ENCODE measurements around the gene ZNF175.

Gene ZNF175

GRCh38 chr19:51570962-51571575 lies at the start of gene ZNF175:
ZNF175 (plus strand) TSS chr19:51571283; CDS start chr19:51573330, 2,047 bp downstream.
- DNase-seq (ENCODE audit: low read depth) = peak; percentile 76

DNA sequence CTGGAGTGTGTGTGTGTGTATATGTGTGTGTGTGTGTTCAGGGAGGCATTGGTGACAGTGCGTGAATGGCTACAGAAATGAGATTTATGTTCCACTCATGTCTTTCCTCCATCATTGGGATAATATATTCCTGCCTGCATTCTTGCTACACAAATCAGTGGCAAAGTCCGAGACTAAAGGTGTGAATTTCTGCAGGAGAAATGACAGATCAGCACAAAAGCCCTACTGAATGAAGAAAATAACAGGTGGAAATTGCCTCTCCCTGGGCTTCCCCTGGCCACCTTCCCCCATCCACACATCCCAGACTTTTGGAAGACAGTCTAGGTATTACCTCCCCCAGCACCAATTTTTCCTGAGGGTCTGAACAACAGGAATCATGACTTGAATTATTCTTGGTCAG lies 49.7 kb upstream of the ZNF175 start:
- DNase-seq (ENCODE audit: low read depth) = no peak

- DNase-seq (ENCODE audit: low read depth) = no peak
Measured at GRCh38 chr19:51521781-51522180, 49.3 kb upstream of the ZNF175 start.

DNA sequence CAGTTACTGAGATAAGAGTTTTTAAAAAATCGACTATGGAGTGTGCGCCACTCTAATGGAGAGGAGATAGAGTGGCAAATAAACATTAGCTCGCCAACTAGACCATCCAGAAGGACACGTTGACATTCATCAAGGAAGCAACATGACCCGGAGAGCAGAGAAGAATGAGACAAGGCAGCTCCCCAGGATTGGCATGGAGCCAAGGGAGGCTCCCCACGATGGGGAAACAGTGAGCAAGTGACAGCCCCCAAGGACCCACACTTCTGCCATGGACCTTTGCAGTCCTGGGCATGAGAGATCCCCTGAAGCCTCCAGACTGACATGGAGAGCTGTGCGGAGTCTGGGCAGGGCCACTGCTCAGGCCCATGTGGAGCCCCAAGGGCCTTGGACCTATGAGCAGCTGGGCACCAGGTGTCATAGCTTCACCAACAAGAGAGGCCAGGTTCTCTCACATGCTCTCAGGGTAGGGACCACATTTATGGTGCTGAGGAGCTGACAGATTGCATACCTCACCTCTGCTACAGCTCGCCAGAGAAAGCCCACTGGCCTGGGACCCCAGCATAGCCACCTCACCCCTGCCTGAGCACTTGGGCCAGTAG lies 46.3 kb upstream of the ZNF175 start:
- DNase-seq (ENCODE audit: low read depth) = no peak

DNA sequence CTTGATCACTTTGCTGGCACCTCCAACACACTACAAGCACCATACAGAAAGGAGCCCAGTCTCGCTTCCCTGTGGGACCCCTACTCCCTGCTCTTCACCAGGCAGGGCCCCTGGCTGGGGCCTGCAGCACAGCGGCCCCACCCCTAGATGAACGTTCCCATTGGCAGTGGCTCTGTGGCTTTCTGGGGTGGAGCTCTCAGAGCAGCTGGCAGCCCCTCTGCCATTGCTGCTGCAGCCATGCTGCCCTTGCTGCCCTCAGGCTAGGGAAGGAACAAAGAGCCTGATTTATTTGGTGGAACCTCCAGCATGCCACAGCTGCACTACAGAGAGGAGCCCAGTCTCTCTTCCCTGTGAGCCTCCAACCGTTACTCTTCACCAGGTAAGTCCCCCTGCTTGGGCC lies 45.4 kb upstream of the ZNF175 start:
- no peak for DNase-seq (ENCODE audit: low read depth)

DNA sequence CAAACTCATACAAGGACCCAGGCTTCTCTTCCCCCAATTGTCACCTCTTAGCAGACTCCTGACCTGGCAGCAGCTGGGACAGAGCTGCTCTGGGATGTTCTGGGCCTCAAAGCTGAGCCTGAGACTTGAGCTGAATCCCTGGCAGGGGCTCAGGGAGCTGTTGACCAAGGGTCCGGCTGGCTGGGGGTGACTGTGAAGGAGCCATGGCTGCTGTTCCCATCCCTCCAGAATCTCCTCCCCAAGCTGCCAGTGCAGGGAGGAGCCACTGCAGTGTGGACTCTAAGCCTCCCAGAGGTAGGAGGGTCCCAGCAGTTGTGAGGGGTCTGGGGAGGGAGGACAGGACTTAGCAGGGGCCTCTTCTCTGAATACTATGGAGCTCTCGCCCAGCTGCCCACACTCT lies 41.8 kb upstream of the ZNF175 start:
- no peak for DNase-seq (ENCODE audit: low read depth)

- DNase-seq (ENCODE audit: low read depth) = no peak
Measured at GRCh38 chr19:51530616-51531015, 40.5 kb upstream of the ZNF175 start.

DNA sequence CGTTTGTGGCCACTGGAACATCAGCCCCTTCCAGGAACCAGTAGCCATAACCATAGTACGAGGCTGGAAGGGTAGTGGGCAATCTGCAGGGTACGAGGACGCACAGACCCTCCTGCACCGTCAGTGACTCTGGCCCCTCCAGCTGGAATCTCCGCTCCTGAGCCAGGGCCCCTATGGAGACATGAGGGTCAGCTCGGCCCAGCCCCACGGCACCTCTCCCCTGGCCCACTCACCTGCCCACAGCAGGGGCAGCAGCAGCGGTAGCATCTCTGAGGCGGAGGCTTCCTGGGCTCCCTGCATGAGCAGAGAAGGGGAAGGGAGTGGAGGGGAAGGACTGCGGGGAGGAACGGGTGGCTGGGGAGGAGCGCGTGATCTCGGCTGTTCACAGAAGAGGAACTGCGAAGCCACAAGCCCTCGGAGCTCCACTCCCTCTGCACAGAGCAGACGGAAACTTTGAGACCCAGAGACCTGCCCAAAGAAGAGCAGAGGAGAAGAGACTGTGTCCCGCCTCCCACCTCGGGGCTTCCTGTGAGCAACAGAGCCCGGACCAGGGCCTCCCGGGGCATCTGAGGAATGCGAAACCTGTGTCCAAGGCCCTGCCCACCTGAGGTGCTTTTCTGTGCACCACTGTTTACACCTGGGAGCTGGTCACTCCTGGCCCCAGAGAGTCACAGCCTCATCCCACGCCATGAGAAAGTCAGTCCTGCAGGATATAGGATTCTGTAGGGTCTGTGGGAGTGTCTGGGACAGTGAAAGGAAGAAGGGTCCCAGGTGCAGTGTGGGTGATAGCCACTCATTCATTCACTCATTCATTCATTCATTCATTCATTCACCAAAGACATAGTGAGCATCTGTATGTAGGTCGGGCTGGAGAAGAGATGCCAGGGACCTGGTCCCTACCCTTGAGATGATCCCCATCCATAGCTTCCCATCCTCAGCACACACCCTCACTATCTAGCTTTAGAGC lies 39.5 kb upstream of the ZNF175 start, which contains the start of gene SIGLEC6:
Gene SIGLEC6 (minus strand): TSS at position 322 of the 967 bp plus-strand sequence. CDS start 22 bp downstream, at position 300.
- no peak for DNase-seq (ENCODE audit: low read depth)

DNA sequence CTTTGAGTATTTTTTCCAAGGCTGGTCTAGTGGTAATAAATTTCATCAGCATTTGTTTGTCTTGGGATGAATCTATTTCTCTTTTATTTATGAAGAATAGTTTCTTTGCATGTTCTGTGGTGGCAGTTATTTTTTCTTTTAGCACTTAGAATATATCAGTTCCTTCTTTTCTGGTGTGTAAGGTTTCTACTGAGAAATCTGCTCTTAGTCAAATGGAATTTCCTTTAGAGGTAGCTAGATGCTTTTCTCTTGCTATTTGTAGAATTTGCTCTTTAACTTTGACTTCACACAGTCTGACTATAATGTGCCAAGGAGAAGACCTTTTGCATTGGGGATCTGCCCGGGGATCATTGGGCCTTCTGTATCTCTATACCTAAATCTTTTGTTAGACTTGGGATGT lies 35.5 kb upstream of the ZNF175 start:
- DNase-seq (ENCODE audit: low read depth) = no peak

GRCh38 chr19:51539821-51540366 lies 31.2 kb upstream of the ZNF175 start:
- DNase-seq (ENCODE audit: low read depth) = no peak

- no peak for DNase-seq (ENCODE audit: low read depth)
Measured at GRCh38 chr19:51541458-51542357, 29.4 kb upstream of the ZNF175 start.

GRCh38 chr19:51542699-51543098 lies 28.4 kb upstream of the ZNF175 start:
- DNase-seq (ENCODE audit: low read depth) = no peak

GRCh38 chr19:51544038-51544437 lies 27.0 kb upstream of the ZNF175 start:
- no peak for DNase-seq (ENCODE audit: low read depth)

- DNase-seq (ENCODE audit: low read depth) = no peak
Measured at GRCh38 chr19:51546107-51546649, 24.9 kb upstream of the ZNF175 start.

- DNase-seq (ENCODE audit: low read depth) = no peak
Measured at GRCh38 chr19:51546650-51547396, 24.3 kb upstream of the ZNF175 start.

- DNase-seq (ENCODE audit: low read depth) = no peak
Measured at GRCh38 chr19:51547397-51548212, 23.5 kb upstream of the ZNF175 start.

DNA sequence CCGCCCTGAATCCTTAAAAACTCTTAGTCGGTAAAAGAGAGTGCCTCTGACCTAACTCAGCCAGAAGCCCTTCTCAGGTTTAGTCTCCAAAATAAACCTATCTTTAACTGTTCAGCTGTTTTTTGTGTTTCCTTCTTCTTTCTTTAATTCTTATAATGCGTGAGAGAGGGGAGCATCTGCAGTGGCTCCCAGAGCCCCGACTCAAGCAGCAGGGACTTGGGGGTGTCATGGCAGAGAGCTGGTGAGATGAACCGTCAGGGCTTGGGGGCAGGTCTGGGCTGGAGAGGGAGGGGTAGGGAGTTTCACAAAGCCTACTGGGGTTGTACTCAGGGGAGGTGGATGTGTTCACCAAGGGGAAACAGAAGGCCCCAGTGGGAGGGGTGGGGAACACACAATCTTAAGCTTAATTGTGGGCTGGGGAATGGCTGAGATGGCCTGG lies 22.9 kb upstream of the ZNF175 start:
- no peak for DNase-seq (ENCODE audit: low read depth)

GRCh38 chr19:51548891-51549305 lies 22.2 kb upstream of the ZNF175 start:
- no peak for DNase-seq (ENCODE audit: low read depth)

DNA sequence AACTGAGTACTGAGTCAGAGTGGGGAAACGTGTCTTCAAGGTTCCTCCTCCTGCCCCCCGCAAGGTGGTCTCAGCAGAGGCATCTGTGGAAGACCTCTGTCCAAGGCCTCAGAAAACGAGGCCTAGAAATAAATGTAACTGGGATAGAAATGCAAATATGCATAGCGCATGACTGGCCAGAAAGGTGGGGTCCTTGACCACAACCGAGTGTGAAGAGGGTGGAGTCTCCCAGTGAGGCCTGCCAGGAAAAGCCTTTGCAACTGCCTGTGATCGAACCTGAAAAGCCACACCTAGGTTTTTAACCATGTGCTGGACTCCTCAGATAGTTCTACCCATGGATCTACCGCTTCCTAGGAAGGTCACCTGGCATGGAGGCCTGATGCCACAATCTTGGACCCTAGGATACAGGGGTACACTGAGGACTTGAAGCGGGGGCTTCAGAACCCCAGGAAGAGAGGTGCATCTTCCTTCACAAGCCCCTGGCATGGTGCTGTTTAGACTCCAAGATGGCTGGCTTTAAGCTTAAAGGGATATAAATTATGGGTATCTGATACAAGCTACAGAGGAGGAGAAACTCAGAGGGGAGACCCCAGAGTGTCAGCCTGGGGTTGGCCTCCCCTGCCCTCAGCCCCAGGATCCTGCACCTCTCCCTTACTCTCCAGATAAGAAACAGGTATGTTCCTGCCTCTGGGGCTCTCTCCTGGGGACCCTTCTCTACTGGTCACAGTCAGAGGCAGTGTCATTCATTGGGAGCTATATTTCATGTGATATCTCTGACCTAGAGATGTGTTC lies 21.4 kb upstream of the ZNF175 start:
- DNase-seq (ENCODE audit: low read depth) = no peak
